Ishikawa (cell line): ENCODE results near the gene DNAH6.

Experiments used
- CEBPB ChIP-seq: IDR thresholded peaks from 2 replicates; pipeline ENCODE4 v1.6.1; 2012
- CREB1 ChIP-seq: IDR thresholded peaks from 2 replicates; pipeline ENCODE4 v1.6.1; 2012; ENCODE audit warnings: low read depth
- EGR1 ChIP-seq: IDR thresholded peaks from 2 replicates; pipeline ENCODE4 v1.6.1; 2012
- EP300 ChIP-seq: IDR thresholded peaks from 2 replicates; pipeline ENCODE4 v1.6.1; 2012; ENCODE audit warnings: borderline replicate concordance
- RAD21 ChIP-seq: IDR thresholded peaks from 2 replicates; pipeline ENCODE4 v1.6.1; 2012; ENCODE audit warnings: low read depth
- TCF12 ChIP-seq: IDR thresholded peaks from 2 replicates; pipeline ENCODE4 v1.6.1; 2012; ENCODE audit warnings: low read depth
- USF1 ChIP-seq: IDR thresholded peaks from 2 replicates; pipeline ENCODE4 v1.6.1; 2012
- TF ChIP-seq, protein P1 (sequence below): IDR thresholded peaks from 2 replicates; pipeline ENCODE4 v1.6.1; 2012
- TF ChIP-seq, protein P2 (sequence below): IDR thresholded peaks from 2 replicates; pipeline ENCODE4 v1.6.1; 2012; ENCODE audit warnings: low read depth, mild to moderate bottlenecking

- TF ChIP-seq EP300 (no peak), EGR1 (no peak), TCF12 (no peak), CEBPB (no peak), USF1 (no peak), CREB1 (no peak), RAD21 (no peak)
- TF ChIP-seq, protein P1, sequence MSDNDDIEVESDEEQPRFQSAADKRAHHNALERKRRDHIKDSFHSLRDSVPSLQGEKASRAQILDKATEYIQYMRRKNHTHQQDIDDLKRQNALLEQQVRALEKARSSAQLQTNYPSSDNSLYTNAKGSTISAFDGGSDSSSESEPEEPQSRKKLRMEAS = no peak
- TF ChIP-seq, protein P2, sequence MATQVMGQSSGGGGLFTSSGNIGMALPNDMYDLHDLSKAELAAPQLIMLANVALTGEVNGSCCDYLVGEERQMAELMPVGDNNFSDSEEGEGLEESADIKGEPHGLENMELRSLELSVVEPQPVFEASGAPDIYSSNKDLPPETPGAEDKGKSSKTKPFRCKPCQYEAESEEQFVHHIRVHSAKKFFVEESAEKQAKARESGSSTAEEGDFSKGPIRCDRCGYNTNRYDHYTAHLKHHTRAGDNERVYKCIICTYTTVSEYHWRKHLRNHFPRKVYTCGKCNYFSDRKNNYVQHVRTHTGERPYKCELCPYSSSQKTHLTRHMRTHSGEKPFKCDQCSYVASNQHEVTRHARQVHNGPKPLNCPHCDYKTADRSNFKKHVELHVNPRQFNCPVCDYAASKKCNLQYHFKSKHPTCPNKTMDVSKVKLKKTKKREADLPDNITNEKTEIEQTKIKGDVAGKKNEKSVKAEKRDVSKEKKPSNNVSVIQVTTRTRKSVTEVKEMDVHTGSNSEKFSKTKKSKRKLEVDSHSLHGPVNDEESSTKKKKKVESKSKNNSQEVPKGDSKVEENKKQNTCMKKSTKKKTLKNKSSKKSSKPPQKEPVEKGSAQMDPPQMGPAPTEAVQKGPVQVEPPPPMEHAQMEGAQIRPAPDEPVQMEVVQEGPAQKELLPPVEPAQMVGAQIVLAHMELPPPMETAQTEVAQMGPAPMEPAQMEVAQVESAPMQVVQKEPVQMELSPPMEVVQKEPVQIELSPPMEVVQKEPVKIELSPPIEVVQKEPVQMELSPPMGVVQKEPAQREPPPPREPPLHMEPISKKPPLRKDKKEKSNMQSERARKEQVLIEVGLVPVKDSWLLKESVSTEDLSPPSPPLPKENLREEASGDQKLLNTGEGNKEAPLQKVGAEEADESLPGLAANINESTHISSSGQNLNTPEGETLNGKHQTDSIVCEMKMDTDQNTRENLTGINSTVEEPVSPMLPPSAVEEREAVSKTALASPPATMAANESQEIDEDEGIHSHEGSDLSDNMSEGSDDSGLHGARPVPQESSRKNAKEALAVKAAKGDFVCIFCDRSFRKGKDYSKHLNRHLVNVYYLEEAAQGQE = no peak
Observed at GRCh38 chr2:84816426-84817026, 300.2 kb downstream of the DNAH6 start.
